SU-DHL-6 (cell line): ENCODE results near the gene SLC10A1.

Experiments used
- H2AFZ ChIP-seq: fragments of 200-600 bp; sonication (generic); 2 replicates; pipeline ENCODE4 v1.6.1; 2014; ENCODE audit warnings: low read depth, mild to moderate bottlenecking, moderate library complexity, mixed read lengths, antibody characterized with exemption, low read length; ENCODE audit not compliant: severe bottlenecking
- H3F3A ChIP-seq: fragments of 200-600 bp; shearing (Covaris generic); 2 replicates; pipeline ENCODE4 v1.6.0; 2016; ENCODE audit warnings: antibody characterized with exemption, mild to moderate bottlenecking; ENCODE audit not compliant: insufficient read depth
- H3K27ac ChIP-seq: fragments of 200-600 bp; sonication (generic); 2 replicates; pipeline ENCODE4 v1.5.1; 2016; ENCODE audit warnings: low read depth, mild to moderate bottlenecking, low read length, moderate library complexity, mixed read lengths
- H3K27me3 ChIP-seq: fragments of 200-600 bp; sonication (generic), shearing (Covaris generic); 2 replicates; pipeline ENCODE4 v1.6.0; 2014; ENCODE audit warnings: mild to moderate bottlenecking, low read length
- H3K36me3 ChIP-seq: fragments of 200-600 bp; sonication (generic); 2 replicates; pipeline ENCODE4 v1.6.1; 2014; ENCODE audit warnings: mild to moderate bottlenecking, low read length, mixed read lengths
- H3K4me2 ChIP-seq: fragments of 300-600, 200-600 bp; shearing (Covaris generic), sonication (generic); 2 replicates; pipeline ENCODE4 v1.6.0; 2014; ENCODE audit warnings: low read length, low read depth, mild to moderate bottlenecking; ENCODE audit not compliant: poor library complexity, severe bottlenecking
- H3K4me3 ChIP-seq: fragments of 200-600 bp; sonication (generic); 2 replicates; pipeline ENCODE4 v1.5.1; 2014; ENCODE audit warnings: antibody characterized with exemption, low read length, mild to moderate bottlenecking, mixed read lengths; ENCODE audit not compliant: insufficient read depth, poor library complexity, severe bottlenecking
- H3K79me2 ChIP-seq: fragments of 200-600 bp; sonication (generic); 2 replicates; pipeline ENCODE4 v1.6.1; 2014; ENCODE audit warnings: mild to moderate bottlenecking, low read length, moderate library complexity; ENCODE audit not compliant: insufficient read depth
- H3K9ac ChIP-seq: fragments of 200-600 bp; sonication (generic); 2 replicates; pipeline ENCODE4 v1.7.0; 2014; ENCODE audit warnings: mild to moderate bottlenecking, low read length
- H3K9me2 ChIP-seq: fragments of 200-600 bp; sonication (generic); replicated peaks from 2 replicates; pipeline ENCODE4 v1.6.1; 2014; ENCODE audit warnings: low read length; ENCODE audit not compliant: insufficient read depth
- H3K9me3 ChIP-seq: fragments of 200-600 bp; sonication (generic); 2 replicates; pipeline ENCODE4 v1.6.1; 2014; ENCODE audit warnings: low read length, mixed read lengths; ENCODE audit not compliant: insufficient read depth
- H4K20me1 ChIP-seq: fragments of 200-600 bp; sonication (generic); 2 replicates; pipeline ENCODE4 v1.6.1; 2014; ENCODE audit warnings: low read depth, mild to moderate bottlenecking, antibody characterized with exemption, low read length, moderate library complexity, mixed read lengths
- EZH2phosphoT487 ChIP-seq: fragments of 200-600 bp; sonication (generic), shearing (Covaris generic); conservative IDR thresholded peaks from 2 replicates; pipeline ENCODE4 v1.6.1; 2018; ENCODE audit warnings: mild to moderate bottlenecking, antibody characterized with exemption, low read length, moderate library complexity, mixed read lengths
- TF ChIP-seq, protein P1 (sequence below): fragments of 200-600 bp; sonication (generic); IDR thresholded peaks from one replicate; pipeline ENCODE4 v1.5.1; 2017; ENCODE audit warnings: antibody characterized with exemption, mild to moderate bottlenecking, low read length, moderate library complexity; ENCODE audit not compliant: insufficient read depth, poor library complexity, severe bottlenecking

Gene SLC10A1

DNA sequence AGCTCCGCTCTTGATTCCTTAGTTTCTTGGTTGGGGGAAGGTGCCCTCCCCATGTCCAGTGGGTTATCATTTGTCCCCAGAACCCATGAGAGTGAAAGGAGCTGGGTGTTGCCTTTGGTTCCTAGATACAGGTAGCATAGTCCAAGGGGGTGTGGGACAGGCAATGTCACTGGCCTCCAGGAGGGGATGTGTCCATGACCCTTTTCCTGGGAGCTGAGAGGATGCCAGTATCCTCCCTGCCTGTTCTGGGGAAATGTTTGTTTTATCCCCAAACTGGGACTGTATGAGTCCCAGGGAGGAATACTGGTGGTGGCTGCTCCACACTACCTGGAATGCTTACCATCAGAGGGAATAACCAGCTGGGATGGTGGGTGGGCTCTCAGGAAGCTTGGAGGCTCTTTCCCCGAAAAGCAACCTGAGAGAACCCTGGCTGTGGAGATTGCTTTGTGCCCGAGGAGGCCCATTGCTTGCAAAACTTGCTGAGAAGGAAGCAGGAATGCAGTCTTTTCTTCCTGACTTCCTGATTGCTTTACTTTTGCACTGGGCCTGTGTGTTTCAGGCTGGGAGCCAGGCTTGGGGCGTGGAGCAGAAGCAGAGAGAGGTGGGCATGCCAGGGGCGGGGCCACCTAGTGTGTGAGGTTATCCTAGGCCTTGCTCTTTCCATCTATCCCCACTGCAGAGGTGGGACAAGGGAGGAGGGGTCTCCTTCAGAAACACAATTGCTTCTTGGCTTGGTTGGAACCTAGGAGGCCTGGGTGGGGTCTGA, 715 bp upstream of the SLC10A1 start:
- no peaks in the 10 kb centered on the region for H4K20me1 ChIP-seq
- H3K36me3 ChIP-seq: no peaks in the 10 kb centered on the region
- no peaks in the 10 kb centered on the region for H3F3A ChIP-seq
- no peak for TF ChIP-seq EZH2phosphoT487
- TF ChIP-seq, protein P1, sequence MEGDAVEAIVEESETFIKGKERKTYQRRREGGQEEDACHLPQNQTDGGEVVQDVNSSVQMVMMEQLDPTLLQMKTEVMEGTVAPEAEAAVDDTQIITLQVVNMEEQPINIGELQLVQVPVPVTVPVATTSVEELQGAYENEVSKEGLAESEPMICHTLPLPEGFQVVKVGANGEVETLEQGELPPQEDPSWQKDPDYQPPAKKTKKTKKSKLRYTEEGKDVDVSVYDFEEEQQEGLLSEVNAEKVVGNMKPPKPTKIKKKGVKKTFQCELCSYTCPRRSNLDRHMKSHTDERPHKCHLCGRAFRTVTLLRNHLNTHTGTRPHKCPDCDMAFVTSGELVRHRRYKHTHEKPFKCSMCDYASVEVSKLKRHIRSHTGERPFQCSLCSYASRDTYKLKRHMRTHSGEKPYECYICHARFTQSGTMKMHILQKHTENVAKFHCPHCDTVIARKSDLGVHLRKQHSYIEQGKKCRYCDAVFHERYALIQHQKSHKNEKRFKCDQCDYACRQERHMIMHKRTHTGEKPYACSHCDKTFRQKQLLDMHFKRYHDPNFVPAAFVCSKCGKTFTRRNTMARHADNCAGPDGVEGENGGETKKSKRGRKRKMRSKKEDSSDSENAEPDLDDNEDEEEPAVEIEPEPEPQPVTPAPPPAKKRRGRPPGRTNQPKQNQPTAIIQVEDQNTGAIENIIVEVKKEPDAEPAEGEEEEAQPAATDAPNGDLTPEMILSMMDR: no peak
- no peak overlapping the region for H3K27ac ChIP-seq
- H3K4me2 ChIP-seq: no peak overlapping the region
- no peaks in the 10 kb centered on the region for H3K27me3 ChIP-seq
- no peaks in the 10 kb centered on the region for H3K79me2 ChIP-seq
- no peak overlapping the region for H3K4me3 ChIP-seq
- no peaks in the 10 kb centered on the region for H3K9me3 ChIP-seq
- H3K9ac ChIP-seq: no peak overlapping the region
- no peak overlapping the region for H2AFZ ChIP-seq
- H3K9me2 ChIP-seq: no peaks in the 10 kb centered on the region

DNA sequence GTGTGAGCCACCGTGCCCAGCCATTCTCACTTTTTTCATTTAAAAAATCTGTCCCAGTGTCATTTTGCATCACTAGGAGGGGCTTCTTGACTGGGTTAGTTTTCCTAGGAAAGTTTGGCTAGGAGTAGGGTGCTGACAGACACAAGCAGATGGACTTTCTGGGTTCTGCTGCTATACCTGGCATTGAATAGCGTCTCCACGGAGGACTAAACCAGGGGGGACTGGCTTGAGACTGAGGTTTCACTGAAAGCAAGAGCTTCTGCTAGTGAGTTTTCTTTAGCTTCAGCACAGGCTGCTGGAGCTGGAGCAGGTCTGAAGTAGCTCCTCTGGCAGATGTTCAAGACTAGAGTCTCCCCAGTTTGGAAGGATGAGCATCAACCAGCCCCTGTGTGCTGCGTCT, 1.4 kb downstream of the SLC10A1 start:
- H3K9ac ChIP-seq: no peak overlapping the region
- H3K79me2 ChIP-seq: no peaks in the 10 kb centered on the region
- H3F3A ChIP-seq: 0 out of 2 replicates have a peak, but pooled peaks cover under 1% of the 10 kb centered on the region
- H3K9me2 ChIP-seq: no peaks in the 10 kb centered on the region
- no peak for TF ChIP-seq EZH2phosphoT487
- TF ChIP-seq, protein P1: no peak
- H4K20me1 ChIP-seq: no peaks in the 10 kb centered on the region
- H3K9me3 ChIP-seq: no peaks in the 10 kb centered on the region
- no peaks in the 10 kb centered on the region for H3K27me3 ChIP-seq
- H3K4me3 ChIP-seq: no peak overlapping the region
- no peak overlapping the region for H3K27ac ChIP-seq
- no peak overlapping the region for H3K4me2 ChIP-seq
- no peak overlapping the region for H2AFZ ChIP-seq
- no peaks in the 10 kb centered on the region for H3K36me3 ChIP-seq

DNA sequence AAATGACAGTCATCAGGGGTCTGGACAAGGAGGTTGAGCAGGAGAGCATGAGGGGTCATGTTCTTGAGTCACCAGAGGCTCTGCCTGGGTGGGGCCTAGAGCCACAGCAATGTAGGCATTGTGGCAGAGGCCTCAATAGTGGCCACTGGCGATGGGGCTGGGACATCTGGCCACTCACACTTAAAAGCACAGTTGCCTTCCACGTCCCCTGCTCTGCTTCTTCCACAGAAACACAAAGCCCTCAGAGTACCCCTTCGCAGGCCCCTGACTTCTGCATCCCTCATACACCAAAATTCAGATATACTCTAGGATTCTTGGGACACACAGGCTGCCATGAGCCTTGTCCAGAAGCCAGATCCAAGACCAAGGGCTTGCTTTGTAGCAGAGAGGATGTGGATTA, 2.2 kb downstream of the SLC10A1 start:
- H3K9me2 ChIP-seq: no peaks in the 10 kb centered on the region

More for the DNA sequence above, 2.2 kb downstream of the SLC10A1 start:
- no peaks in the 10 kb centered on the region for H3K79me2 ChIP-seq
- H4K20me1 ChIP-seq: peaks cover 3% of the 10 kb centered on the region; the same call in 1 of the 2 replicates
- no peak overlapping the region for H3K9ac ChIP-seq
- H3K27me3 ChIP-seq: no peaks in the 10 kb centered on the region
- H3K36me3 ChIP-seq: no peaks in the 10 kb centered on the region
- H3F3A ChIP-seq: peaks cover 3% of the 10 kb centered on the region; the same call in 1 of the 2 replicates
- no peak for TF ChIP-seq EZH2phosphoT487
- TF ChIP-seq, protein P1: no peak
- H2AFZ ChIP-seq: no peak overlapping the region
- no peaks in the 10 kb centered on the region for H3K9me3 ChIP-seq
- H3K4me3 ChIP-seq: no peak overlapping the region
- H3K27ac ChIP-seq: no peak overlapping the region
- no peak overlapping the region for H3K4me2 ChIP-seq
